Activated effector memory CD4-positive, alpha-beta T cell treated with anti-CD3 and anti-CD28 coated beads, Interleukin-2, amount 50 U/mL, for 16 hours (primary cell): ENCODE measurements around the gene MIGA2.

Experiments
- DNase-seq: peaks from one replicate; pipeline ENCODE4 v3.0.0-alpha.2; 2020

Gene MIGA2

DNA sequence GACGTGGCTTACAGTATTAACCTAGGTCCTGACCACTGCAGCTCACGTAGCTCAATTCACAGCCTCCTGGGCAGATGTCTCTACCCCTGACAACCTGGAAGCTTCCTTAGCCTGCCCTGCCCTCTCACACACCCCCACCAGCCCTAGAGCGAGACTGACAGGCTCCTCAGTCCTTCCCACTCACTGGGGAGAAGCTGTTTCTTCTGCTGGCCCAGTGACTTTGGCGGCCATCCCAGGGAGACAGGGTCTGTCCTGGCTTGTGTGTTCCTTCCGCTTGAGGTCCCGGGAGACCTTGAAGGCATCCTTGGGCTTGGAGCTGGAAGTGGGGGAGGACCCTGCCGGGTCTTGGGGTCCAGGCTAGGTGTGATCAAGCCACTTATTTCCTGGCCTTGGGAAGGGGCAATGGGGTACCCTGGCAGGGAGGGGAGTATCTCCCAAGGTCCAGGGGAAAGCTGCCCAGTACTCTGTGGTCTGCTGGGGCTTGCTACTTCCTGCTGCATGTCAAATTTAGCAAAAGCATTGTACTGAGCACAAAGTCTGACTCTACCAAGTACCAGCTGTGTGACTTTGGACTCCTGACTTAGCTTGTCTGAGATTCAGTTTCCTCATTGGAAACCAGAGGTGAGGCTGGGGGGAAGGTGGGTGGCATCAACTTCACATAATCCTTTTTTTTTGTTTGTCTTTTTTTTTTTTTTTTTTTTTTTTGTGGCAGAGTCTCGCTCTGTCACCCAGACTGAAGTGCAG is 1.9 kb downstream of the MIGA2 start:
- DNase-seq, result no peak

DNA sequence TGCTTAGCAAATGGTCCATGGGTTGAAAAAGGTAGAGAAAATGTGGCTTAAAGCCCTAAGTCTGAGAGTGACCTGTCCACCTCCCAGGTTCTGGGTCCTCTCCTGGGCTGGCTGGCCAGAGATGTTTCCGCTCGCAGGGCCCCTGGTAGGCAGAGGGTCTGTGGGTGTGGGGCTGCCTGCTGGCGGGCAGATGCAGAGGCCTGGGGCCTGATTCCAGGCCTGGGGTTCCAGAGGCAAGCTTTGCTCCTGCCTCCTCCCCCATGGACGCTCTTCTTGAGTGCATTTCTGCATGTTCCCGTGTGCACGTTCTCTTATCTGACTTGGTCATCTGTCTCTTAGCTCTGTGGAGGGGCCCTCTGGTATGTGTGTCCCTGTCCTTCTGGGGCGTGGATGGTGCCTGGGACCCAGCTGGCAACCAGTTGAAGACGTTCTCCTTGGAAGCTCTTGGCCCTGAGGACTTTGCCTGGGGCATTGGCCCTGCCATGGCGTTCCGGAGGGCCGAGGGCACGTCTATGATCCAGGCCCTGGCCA is 3.8 kb downstream of the MIGA2 start:
- no peak for DNase-seq

DNA sequence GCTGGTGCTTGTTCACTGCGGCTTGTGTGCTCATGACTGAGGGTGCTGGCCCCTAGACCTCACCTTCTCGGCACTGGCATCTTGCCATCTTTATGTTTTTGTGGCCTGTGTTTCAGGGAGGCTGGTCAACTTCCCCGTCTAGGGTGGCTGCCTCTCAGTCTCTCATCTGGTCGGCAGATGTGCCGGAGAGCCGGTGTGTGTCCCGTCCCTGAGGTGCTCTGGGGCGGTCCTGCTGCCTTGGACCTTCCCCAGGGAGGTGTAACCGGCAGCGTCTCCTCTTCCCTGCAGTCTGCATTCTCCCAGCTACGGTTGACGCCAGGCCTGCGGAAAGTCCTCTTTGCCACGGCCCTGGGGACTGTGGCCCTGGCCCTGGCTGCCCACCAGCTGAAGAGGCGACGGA is 5.6 kb downstream of the MIGA2 start:
- no peak for DNase-seq

DNA sequence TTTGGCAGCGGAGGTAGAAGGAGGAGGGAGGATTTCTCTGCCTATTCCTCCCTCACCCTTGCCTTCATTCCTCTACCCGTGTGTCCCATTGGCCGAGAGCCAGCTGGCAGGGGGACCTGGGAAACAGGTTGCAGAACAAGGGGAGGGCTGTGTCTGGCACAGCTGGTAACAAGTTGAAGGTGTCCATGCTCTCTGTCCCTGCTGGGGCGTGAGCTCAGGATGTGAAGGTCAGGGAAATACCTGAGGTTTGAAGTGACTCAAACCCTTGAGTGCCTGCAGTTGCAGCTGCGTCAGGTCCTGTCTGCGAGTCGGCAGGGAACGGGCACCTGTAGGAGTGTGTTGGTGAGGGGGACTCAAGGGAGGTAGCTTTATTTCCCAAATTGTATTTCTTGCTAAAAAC is 16.2 kb downstream of the MIGA2 start:
- DNase-seq, result no peak

DNA sequence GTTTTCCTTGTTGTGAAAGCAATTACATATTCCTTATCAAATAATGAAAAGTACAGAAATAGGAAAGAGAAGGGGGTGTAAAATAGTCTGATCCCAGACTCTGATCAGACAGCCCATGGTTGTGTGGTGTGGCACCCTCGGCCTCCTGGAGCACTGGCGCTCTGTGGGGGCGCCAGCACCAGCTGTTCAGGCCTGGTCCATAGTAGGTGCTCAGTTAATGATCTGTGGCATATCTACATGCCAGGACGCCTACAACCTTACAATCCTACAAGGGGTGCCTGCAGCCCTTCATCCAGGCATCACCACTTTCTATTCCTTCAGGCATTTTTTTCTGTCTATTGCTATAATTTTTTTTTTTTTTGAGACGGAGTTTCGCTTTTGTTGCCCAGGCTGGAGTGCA is 16.6 kb downstream of the MIGA2 start:
- DNase-seq, result no peak

DNA sequence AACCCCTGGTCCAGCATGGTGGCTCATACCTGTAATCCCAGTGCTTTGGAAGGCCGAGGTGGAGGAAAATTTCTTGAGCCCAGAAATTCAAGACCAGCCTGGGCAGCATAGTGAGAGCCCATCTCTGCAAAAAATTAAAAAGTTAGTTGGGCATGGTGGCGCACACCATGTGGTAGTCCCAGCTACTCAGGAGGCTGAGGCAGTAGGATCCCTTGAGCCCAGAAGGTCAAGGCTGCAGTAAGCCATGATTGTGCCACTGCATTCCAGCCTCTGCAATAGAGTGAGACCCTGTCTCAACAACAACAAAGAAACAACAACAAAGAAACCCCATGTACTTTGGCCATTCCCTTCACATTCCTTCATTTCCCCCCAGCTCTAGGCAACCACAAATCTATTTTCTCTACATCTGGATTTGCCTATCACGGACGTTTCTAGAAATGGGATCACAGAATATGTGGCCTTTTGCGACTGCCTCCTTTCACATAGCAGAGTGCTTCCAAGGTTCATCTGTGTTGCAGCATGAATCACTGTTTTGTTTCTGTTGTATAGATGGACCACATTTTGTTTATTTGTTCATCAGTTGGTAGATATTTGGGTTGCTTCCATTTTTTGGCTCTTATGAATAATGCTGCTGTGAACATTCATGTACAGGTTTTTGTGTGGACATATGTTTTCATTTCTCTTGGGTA is 17.9 kb downstream of the MIGA2 start:
- no peak for DNase-seq

DNA sequence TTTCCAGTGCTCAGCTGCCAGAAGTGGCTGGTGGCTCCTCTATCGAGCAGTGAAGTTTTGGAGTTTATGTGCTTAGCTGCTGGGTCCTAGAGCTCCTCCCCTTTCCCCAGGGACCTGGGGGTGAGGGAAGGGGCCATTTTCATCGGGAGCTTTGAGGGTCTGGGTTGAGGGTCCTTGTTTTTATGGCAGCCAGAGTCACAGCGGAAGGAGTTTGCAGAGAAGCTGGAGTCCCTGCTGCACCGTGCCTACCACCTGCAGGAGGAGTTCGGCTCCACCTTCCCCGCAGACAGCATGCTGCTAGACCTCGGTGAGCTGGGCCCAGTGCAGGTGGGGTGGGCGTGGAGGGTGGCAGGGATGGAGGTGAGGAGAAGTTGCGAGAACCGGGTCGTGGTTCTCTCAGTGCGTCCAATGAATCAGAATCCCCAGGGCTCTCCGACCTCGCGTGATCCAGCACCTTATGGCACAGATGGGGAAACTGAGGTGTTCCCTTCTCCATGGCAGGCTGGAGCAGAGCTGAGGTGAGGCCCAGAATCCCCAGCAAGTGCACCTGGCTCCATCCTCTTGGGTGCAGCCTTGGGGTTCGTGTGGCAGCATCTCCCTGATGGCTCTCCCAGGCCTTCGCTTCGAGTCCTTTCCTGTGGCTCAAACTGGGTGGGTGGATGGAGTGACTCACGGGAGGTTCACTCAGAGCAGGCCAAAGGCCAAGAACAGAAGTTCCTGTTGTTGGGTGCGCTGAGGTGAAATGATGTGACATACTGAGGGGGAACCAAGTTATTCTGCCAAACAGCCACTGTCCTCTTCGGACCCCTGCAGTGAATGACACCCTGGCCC is 22.8 kb downstream of the MIGA2 start:
- DNase-seq, result no peak

DNA sequence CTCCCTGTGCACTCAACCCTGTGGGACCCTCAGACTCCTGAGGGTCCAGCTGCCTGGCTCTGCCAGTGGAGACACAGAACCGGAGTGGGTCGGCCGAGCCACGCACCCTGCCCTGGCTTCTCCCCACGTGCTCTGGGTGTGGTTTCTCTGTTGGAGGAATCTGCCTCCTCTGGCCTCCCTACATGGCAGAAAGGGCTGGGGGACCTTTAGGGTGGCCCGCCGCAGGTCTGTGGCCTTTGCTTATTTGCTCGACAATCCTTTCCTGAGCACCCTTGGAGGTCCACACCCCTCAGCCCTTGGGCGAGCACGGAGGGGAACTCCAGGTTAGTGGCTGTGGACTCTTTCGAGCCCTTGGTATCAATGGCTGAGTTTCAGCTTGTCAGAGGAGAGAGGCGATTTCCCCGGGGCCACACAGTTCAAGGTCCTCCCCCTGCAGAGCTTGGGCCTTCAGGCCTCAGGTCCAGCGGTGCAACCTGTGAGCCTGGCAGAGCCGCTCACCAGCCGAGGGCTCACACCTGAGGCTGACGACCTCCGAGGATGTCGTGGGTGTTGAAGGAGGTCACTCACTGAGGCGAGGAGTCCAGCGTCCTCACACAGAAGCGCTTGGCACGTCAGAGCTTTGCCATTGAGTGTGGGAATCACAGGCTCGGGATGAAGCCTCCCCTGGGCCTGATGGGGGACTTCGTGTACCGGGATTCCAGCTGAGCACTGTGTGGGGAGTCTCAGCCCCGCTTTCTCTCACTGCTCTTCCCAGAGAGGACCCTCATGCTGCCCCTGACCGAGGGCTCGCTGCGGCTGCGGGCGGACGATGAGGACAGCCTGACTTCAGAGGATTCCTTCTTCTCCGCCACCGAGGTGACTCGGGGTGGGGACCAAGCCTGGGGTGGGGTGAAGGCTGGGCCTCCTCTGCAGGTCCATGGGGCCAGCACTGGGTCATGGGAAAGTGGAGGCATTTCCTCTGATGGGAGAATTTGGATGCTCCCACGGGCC is 23.7 kb downstream of the MIGA2 start:
- DNase-seq, result no peak

DNA sequence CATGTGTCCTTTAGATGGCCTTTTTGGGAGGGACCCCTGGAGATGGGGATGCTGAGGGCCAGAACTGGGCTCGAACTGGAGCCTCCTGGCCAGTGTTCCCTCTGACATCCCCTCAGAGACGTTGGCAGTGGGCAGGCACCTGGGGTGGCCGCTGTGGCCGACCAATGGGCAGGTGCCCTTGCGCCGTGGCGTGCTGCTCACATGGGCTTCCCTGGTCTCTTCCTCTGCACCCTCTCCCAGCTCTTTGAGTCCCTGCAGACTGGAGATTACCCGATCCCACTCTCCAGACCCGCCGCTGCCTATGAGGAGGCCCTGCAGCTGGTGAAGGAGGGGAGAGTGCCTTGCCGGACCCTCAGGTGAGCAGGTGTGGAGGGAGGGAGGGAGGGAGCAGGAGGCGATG is 24.6 kb downstream of the MIGA2 start:
- DNase-seq, result no peak

DNA sequence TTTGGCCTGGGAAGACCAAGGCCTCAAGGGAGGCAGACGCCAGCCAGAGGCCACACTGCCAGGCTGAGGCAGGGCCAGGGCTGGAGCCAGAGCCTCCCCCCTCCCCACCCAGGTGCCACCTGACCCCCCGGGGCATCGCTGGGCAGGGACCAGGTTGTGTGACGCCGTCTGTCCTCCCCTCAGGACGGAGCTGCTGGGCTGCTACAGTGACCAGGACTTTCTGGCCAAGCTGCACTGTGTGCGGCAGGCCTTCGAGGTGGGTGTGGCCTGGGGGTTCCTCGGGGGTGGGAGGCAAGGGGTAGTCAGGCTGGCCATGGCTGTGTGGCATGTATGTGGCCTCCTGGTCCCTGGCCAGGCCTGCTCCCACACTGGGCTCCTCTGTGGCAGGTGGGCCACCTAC is 26.6 kb downstream of the MIGA2 start:
- DNase-seq, result no peak

DNA sequence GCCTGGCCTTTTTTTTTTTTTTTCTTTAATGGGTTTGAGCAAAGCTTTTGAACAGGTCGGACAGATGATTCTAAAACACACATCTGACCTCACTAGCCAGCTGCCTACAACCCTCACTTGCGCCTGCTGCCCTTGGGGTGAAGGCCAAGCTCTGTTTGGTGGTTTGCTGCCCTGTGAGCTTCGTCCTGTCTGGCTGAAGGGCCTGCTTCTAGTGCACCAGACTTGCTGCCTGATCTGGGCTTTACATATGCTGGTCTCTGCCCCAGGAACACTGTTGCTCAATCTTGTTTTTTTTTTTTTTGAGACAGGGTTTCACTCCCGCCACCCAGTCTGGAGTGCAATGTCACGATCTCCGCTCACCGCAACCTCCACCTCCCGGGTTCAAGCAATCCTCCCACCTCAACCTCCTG is 28.1 kb downstream of the MIGA2 start:
- no peak for DNase-seq

DNA sequence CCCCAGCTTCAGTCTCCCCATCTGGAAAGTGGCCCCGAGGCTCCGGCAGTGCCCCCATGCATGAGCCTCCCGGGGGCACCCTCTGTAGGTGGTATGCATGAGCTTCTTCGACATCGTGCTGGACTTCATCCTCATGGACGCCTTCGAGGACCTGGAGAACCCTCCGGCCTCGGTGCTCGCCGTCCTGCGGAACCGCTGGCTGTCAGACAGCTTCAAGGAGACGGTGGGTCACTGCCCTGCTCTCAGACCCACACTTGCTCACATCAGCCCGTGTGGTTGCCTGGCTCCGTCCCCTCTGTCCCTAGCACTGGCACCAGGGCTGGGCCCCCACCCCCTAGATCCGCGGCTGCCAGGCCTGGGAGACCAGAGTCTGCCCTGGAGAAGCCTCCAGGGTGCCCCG is 31.7 kb downstream of the MIGA2 start:
- DNase-seq, result no peak

DNA sequence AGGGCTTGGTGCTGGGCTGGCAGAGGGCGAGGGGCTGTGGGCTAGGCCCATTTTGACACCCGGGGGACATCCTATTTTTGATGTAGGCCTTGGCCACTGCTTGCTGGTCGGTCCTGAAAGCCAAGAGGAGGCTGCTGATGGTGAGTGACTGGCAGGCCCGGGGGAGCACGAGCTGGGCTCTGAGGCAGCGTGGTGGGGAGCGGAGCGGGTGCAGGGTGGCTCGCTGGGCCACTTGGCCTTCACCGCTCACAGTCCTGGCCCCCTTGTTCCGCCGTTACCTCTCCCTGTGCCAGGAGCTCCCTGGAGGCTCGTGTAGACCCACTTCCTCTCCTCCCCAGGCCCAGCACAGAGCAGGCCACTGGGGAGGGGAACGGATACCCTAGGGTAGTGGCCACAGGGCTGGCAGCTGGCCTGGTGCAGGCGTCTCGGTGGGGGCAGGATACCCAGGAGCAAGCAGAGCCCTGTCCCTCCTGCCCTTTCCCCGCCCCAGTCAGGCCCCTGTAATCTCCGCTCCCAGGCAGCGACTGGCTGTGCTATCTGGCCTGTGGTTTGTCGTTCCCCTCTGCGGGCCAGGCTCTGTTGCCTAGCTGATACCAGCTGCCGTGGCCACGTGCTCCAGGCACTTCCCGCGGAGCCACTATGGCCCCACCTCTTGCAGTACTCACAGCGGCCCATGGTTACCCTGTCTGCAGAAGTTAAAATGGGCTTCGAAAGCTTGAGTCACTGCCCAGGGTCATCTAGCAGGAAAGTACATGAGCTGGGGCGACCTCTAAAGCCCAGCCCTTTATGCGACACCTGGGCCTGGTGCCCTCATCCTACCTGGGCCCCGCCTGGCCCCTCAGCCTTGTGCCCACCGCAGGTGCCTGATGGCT is 32.8 kb downstream of the MIGA2 start:
- DNase-seq, result peak; percentile 80

DNA sequence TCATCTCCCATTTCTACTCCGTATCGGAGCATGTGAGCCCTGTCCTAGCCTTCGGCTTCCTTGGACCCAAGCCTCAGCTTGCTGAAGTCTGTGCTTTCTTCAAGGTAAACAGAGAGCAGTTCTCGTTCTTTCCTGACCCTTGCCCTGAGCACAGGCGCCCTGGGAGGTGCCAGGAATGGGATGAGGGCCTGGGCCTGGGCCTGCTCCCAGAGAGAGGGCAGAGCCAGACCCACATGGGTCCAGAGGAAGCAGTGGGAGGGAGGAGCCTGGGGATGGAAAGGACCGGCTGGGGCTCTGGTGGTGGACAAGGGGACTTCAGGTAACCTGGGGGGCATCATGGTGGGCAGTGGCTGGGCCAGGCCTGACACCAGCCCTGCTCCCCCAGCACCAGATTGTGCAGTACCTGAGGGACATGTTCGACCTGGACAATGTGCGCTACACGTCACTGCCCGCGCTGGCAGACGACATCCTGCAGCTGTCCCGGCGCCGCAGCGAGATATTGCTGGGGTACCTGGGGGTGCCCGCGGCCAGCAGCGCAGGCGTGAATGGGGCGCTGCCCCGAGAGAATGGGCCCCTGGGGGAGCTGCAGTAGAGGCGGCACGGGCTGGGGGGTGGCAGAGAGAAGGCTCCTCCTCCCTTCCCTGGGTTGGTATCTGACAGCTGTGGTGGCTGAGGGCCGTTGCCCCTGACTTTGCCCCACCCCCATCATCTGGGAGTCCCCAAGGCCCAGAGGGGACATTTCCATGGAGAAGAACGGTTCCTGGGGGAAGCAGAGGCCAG is 33.6 kb downstream of the MIGA2 start:
- DNase-seq, result no peak

DNA sequence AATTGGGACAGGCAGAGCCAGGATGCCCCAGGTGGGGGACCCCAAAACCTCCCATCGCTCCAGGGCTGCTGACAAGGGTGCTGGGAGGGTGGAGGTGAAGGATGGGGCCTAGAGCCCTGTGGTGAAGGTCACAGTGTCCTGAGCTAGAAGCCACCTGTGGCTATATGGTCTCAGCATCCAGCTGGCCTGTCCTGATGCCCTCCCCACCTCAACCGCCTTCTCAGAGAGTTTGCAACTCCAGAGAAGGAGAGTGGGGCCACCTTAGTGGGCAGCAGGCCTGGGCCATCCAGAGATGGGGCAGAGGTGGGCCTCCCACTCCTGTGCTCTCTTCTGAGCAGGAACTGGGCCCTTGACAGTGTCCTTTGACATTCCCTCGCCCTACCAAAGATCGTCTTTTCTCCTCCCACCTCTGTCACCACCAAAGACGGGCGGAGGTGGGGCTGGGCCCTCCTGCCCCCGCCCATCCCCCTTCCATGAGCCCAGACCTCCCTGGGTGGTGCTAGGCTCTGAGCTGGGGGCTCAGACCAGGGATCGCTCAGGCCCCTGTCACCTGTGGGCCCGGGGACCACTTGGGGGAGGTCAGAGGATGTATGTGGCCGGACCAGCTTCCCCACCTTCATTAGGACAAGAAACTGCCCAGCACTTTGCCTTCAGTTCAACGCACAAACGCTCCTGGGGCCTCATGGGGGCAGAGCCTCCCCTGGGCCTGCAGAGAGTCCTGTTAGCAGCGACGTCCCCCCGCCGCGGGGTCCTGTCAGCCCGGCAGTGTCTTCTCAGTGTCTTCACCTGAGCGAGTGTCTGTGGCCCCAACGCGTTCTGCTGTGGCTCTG is 34.5 kb downstream of the MIGA2 start:
- DNase-seq, result no peak

DNA sequence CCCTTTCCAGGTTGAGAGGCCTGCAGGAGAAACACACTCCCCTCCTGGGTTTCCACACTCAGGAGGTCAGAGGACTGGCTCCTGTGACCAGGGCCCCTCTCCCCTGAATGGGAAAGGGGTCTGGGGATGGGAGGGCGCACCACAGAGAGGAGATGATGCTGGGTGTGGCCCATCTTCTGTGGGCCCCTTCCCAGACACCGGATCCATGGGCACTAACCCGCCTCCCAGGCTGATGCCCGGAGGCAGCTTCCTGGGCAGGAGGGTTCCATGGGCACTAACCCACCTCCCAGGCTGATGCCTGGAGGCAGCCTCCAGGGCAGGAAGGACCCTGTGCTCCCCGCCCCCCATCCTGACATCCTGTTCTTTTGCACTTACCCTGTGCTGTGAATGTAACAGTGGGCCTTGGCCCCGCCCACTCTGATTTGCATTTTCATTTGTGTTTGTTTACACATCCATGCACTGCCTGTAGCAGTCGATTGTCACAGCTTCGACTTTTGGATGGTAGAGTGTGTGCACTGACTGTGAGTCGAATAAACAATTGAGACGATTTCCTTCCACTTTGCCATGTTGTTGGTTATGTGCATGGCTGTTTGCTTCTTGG is 35.2 kb downstream of the MIGA2 start:
- no peak for DNase-seq

DNA sequence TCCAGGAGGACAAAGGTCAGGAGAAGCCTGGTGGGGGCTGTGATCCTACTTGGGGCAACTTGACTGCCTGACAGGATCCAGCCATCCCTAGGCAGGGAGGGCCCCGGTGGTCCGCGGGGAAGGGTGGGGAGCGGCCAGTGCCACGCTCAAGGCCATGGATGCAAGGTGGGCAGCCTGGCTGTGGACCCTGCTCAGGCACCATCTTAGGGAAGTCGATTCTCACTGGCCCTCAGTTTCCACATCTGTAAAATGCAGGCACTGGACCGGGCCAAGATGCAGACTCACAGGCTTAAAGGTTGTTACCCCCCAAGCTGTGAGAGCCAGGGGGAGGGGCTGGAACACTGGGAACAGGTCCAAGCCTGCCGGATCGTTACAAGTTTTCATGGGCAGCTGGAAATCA is 35.7 kb downstream of the MIGA2 start:
- DNase-seq, result no peak

DNA sequence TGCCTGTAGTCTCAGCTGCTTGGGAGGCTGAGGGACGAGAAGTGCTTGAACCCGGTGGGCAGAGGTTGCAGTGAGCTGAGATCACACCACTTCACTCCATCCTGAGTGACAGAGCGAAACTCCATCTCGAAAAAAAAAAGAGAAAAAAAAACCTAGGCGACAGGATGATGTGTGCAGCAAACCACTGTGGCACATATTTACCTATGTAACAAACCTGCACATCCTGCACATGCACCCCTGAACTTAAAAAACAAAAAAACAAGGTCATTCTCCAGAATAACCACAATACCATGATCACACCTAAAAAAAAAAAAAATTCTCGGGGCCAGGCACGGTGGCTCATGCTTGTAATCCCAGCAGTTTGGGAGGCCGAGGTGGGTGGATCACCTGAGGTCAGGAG is 37.0 kb downstream of the MIGA2 start:
- no peak for DNase-seq

DNA sequence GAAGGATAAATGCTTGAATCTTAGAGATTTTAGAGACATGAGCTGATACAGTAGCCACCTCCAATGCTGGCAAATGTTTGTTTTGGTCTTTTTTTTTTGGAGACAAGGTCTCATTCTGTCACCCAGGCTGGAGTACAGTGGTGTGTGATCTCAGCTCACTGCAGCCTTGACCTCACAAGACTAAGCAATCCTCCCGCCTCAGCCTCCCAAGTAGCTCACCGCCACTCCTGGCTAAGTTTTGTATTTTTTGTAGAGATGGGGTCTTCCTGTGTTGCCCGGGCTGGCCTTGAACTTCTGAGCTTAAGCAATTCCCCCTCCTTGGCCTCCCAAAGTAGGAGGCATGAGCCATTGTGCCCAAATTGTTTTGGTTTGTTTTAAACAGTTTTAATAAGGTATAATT is 37.7 kb downstream of the MIGA2 start:
- no peak for DNase-seq
